ENCODE measurements around the gene INHBA. TPM values are rescaled to one million over a fixed set of nuclear protein-coding genes. Genes with fewer than 3 reads are reported as not detected.

Gene INHBA
- total RNA-seq, 1 experiment from 2014 or later, result 17.3 TPM

- intact Hi-C loops (cut with micrococcal nuclease; ENCODE audit: unreplicated experiment), result loop anchor here (1.0 to 2.0 kb wide), 3 partner anchors 116 to 449 kb away; no protein-coding TSS in a partner anchor
- H3K9me3 ChIP-seq (ENCODE audit: insufficient read depth, low read depth), result peaks cover 4% of the 10 kb centered on the region; the same call in 1 of the 2 replicates
- H3K4me3 ChIP-seq, result peak overlapping the region; percentile 19; the same call in 1 of the 2 replicates
- no peak overlapping the region for H3K27ac ChIP-seq
- H3K79me2 ChIP-seq (ENCODE audit: low read depth), result peaks cover 57% of the 10 kb centered on the region
- TF ChIP-seq CTCF (conservative IDR thresholded peaks at IDR 0.05) (peak; percentile 75), EZH2 (IDR thresholded peaks at IDR 0.05; ENCODE audit: low read depth) (no peak)
- DNase-seq, result peak; percentile 68 to 80
- peak overlapping the region; percentile 78 for H3K4me2 ChIP-seq
- H2AFZ ChIP-seq, result no peak overlapping the region
- H3K4me1 ChIP-seq (replicated peaks; ENCODE audit: insufficient read depth), result peaks cover 25% of the 10 kb centered on the region
- peaks cover 5% of the 10 kb centered on the region; the same call in 1 of the 2 replicates for H3K36me3 ChIP-seq (ENCODE audit: low read depth)
- CTCF ChIA-PET, result interaction anchor here (0.6 to 1.3 kb wide), 9 partner anchors 8 to 1211 kb away, joined by 3 to 4 read pairs (median 3); no protein-coding TSS in a partner anchor
- H4K20me1 ChIP-seq (ENCODE audit: insufficient read depth), result no peaks in the 10 kb centered on the region
- no peaks in the 10 kb centered on the region for H3F3A ChIP-seq (ENCODE audit: insufficient read depth, low read depth)
- POLR2A ChIA-PET (ENCODE audit: unreplicated experiment), result interaction anchor here (0.5 to 1.3 kb wide), 4 partner anchors 116 to 297 kb away, joined by 3 to 9 read pairs (median 4); no protein-coding TSS in a partner anchor
- no TSS peak for BruUV-seq (replicated peaks)
- H3K27me3 ChIP-seq (ENCODE audit: insufficient read depth, low read depth), result no peaks in the 10 kb centered on the region
- no peaks in the 10 kb centered on the region for H3K9me2 ChIP-seq (ENCODE audit: insufficient read depth)
These were observed 6.5 kb downstream of the INHBA start for GRCh38 chr7:41696323-41696916.

GRCh38 chr7:41695661-41696322 lies 7.1 kb downstream of the INHBA start:
- intact Hi-C loops (cut with micrococcal nuclease; ENCODE audit: unreplicated experiment), result loop anchor here (1.0 to 2.0 kb wide), 3 partner anchors 115 to 448 kb away; no protein-coding TSS in a partner anchor
- H3K27me3 ChIP-seq (ENCODE audit: insufficient read depth, low read depth), result no peaks in the 10 kb centered on the region
- H3K27ac ChIP-seq, result no peak overlapping the region
- no peaks in the 10 kb centered on the region for H4K20me1 ChIP-seq (ENCODE audit: insufficient read depth)
- H3K4me3 ChIP-seq, result peak overlapping the region; percentile 19; the same call in 1 of the 2 replicates
- H3F3A ChIP-seq (ENCODE audit: insufficient read depth, low read depth), result no peaks in the 10 kb centered on the region
- ChIA-PET POLR2A (ENCODE audit: unreplicated experiment) (interaction anchor here (0.6 to 1.3 kb wide), 3 partner anchors 116 to 297 kb away, joined by 3 to 9 read pairs (median 4); no protein-coding TSS in a partner anchor), CTCF (interaction anchor here (0.6 to 1.3 kb wide), 6 partner anchors 9 to 650 kb away, joined by 3 to 4 read pairs (median 3); no protein-coding TSS in a partner anchor)
- peaks cover 9% of the 10 kb centered on the region; the same call in 1 of the 2 replicates for H3K36me3 ChIP-seq (ENCODE audit: low read depth)
- DNase-seq, result no peak
- H3K79me2 ChIP-seq (ENCODE audit: low read depth), result peaks cover 51% of the 10 kb centered on the region
- BruUV-seq (replicated peaks), result no TSS peak
- H3K9me3 ChIP-seq (ENCODE audit: insufficient read depth, low read depth), result peaks cover 4% of the 10 kb centered on the region; the same call in 1 of the 2 replicates
- H3K9me2 ChIP-seq (ENCODE audit: insufficient read depth), result no peaks in the 10 kb centered on the region
- peak overlapping the region; percentile 78 for H3K4me2 ChIP-seq
- H2AFZ ChIP-seq, result no peak overlapping the region
- TF ChIP-seq EZH2 (IDR thresholded peaks at IDR 0.05; ENCODE audit: low read depth), result no peak
- no peak for TF ChIP-seq CTCF (conservative IDR thresholded peaks at IDR 0.05)
- peaks cover 18% of the 10 kb centered on the region for H3K4me1 ChIP-seq (replicated peaks; ENCODE audit: insufficient read depth)

GRCh38 chr7:41694495-41694894 lies 8.4 kb downstream of the INHBA start:
- Histone ChIP-seq H3K9me2 (ENCODE audit: insufficient read depth) (no peaks in the 10 kb centered on the region), H3K27me3 (ENCODE audit: insufficient read depth, low read depth) (no peaks in the 10 kb centered on the region), H3F3A (ENCODE audit: insufficient read depth, low read depth) (no peaks in the 10 kb centered on the region), H3K4me3 (no peak overlapping the region), H2AFZ (no peak overlapping the region), H4K20me1 (ENCODE audit: insufficient read depth) (no peaks in the 10 kb centered on the region), H3K4me1 (replicated peaks; ENCODE audit: insufficient read depth) (peaks cover 17% of the 10 kb centered on the region; the same call in 1 of the 2 replicates), H3K9me3 (ENCODE audit: insufficient read depth, low read depth) (peaks cover 4% of the 10 kb centered on the region; the same call in 1 of the 2 replicates), H3K4me2 (no peak overlapping the region), H3K36me3 (ENCODE audit: low read depth) (peaks cover 12% of the 10 kb centered on the region; the same call in 1 of the 2 replicates), H3K27ac (no peak overlapping the region), H3K79me2 (ENCODE audit: low read depth) (peaks cover 46% of the 10 kb centered on the region)
- no peak for DNase-seq
- BruUV-seq (replicated peaks), result no TSS peak
- ChIA-PET CTCF (interaction anchor here (0.5 kb wide), 1 partner anchor 591 kb away, joined by 3 read pairs; no protein-coding TSS in a partner anchor), POLR2A (ENCODE audit: unreplicated experiment) (no interaction called here)
- TF ChIP-seq CTCF (conservative IDR thresholded peaks at IDR 0.05) (no peak), EZH2 (IDR thresholded peaks at IDR 0.05; ENCODE audit: low read depth) (no peak)
- intact Hi-C loops (cut with micrococcal nuclease; ENCODE audit: unreplicated experiment), result no loop called here

Measured in PC-9 (cell line).